GM19468 (cell line): ENCODE measurements around the gene FOXO3B.
"Not testable (repeated sequence)": the region's sequence is repeated elsewhere in the genome, so short reads cannot be mapped to it uniquely, and the experiment has no call there.

Source experiments
- ATAC-seq: cut with Tn5 transposase; IDR thresholded peaks from one replicate; pipeline ENCODE4 v1.9.1; 2021; ENCODE audit warnings: mild to moderate bottlenecking, moderate library complexity, moderate number of reproducible peaks; ENCODE audit not compliant: unreplicated experiment; ENCODE audit errors: extremely low read depth

FOXO3B gene

GRCh38 chr17:18661924-18662624 is 20.0 kb downstream of the FOXO3B start:
- not testable (repeated sequence) for ATAC-seq

- ATAC-seq, result not testable (repeated sequence)
Observed at GRCh38 chr17:18650094-18650493, 32.0 kb downstream of the FOXO3B start.

GRCh38 chr17:18644291-18644690 is 37.8 kb downstream of the FOXO3B start, which contains the start of gene TBC1D28:
TBC1D28 (minus strand) TSS chr17:18644391; CDS start chr17:18641352, 3,039 bp downstream.
- not testable (repeated sequence) for ATAC-seq

GRCh38 chr17:18643124-18643523 is 39.0 kb downstream of the FOXO3B start:
- ATAC-seq, result not testable (repeated sequence)

- ATAC-seq, result not testable (repeated sequence)
Observed at GRCh38 chr17:18638357-18638756, 43.8 kb downstream of the FOXO3B start.

- ATAC-seq, result not testable (repeated sequence)
Observed at GRCh38 chr17:18636237-18636636, 45.9 kb downstream of the FOXO3B start.

- not testable (repeated sequence) for ATAC-seq
Observed at GRCh38 chr17:18635773-18636172, 46.3 kb downstream of the FOXO3B start.

GRCh38 chr17:18634550-18635263 is 47.4 kb downstream of the FOXO3B start:
- not testable (repeated sequence) for ATAC-seq
